Measurements from ENCODE around the gene SLAMF9.

The SLAMF9 gene

GRCh38 chr1:159919236-159919865 is 34.7 kb downstream of the SLAMF9 start:
- Histone ChIP-seq H3K27me3 (ENCODE audit: low read depth, low read length) (no peaks in the 10 kb centered on the region), H4K20me1 (ENCODE audit: insufficient read depth, low read length) (peaks cover 88% of the 10 kb centered on the region), H3K4me2 (ENCODE audit: low read length) (no peak overlapping the region), H3K4me3 (ENCODE audit: low read length) (no peak overlapping the region), H3K9me3 (ENCODE audit: insufficient read depth, low read length) (no peaks in the 10 kb centered on the region), H2AFZ (ENCODE audit: low read depth, low read length) (no peak overlapping the region), H3K4me1 (ENCODE audit: low read length) (peaks cover 25% of the 10 kb centered on the region), H3K36me3 (replicated peaks; ENCODE audit: low read depth, low read length) (peaks cover 76% of the 10 kb centered on the region), H3K27ac (ENCODE audit: low read length) (peak overlapping the region; percentile 94), H3K9ac (ENCODE audit: low read length) (no peak overlapping the region), H3K79me2 (ENCODE audit: low read length) (peaks cover 66% of the 10 kb centered on the region)
- TF ChIP-seq CTCF (IDR thresholded peaks at IDR 0.05; ENCODE audit: low read depth, low read length) (no peak), EZH2phosphoT487 (IDR thresholded peaks at IDR 0.05; ENCODE audit: low read depth) (no peak)

GRCh38 chr1:159918352-159919200 is 35.5 kb downstream of the SLAMF9 start:
- Histone ChIP-seq H3K4me3 (ENCODE audit: low read length) (no peak overlapping the region), H3K4me2 (ENCODE audit: low read length) (no peak overlapping the region), H2AFZ (ENCODE audit: low read depth, low read length) (no peak overlapping the region), H3K9me3 (ENCODE audit: insufficient read depth, low read length) (no peaks in the 10 kb centered on the region), H3K9ac (ENCODE audit: low read length) (no peak overlapping the region), H3K36me3 (replicated peaks; ENCODE audit: low read depth, low read length) (peaks cover 69% of the 10 kb centered on the region), H3K79me2 (ENCODE audit: low read length) (peaks cover 58% of the 10 kb centered on the region), H3K27me3 (ENCODE audit: low read depth, low read length) (no peaks in the 10 kb centered on the region), H3K27ac (ENCODE audit: low read length) (no peak overlapping the region), H3K4me1 (ENCODE audit: low read length) (peaks cover 25% of the 10 kb centered on the region), H4K20me1 (ENCODE audit: insufficient read depth, low read length) (peaks cover 83% of the 10 kb centered on the region)
- TF ChIP-seq EZH2phosphoT487 (IDR thresholded peaks at IDR 0.05; ENCODE audit: low read depth) = no peak
- TF ChIP-seq CTCF (IDR thresholded peaks at IDR 0.05; ENCODE audit: low read depth, low read length) = no peak

GRCh38 chr1:159917533-159918351 is 36.3 kb downstream of the SLAMF9 start:
- H2AFZ ChIP-seq (ENCODE audit: low read depth, low read length) = no peak overlapping the region
- TF ChIP-seq CTCF (IDR thresholded peaks at IDR 0.05; ENCODE audit: low read depth, low read length) (no peak), EZH2phosphoT487 (IDR thresholded peaks at IDR 0.05; ENCODE audit: low read depth) (no peak)
- H3K4me1 ChIP-seq (ENCODE audit: low read length) = peaks cover 25% of the 10 kb centered on the region
- peaks cover 78% of the 10 kb centered on the region for H4K20me1 ChIP-seq (ENCODE audit: insufficient read depth, low read length)
- no peak overlapping the region for H3K9ac ChIP-seq (ENCODE audit: low read length)
- no peak overlapping the region for H3K4me3 ChIP-seq (ENCODE audit: low read length)
- H3K27me3 ChIP-seq (ENCODE audit: low read depth, low read length) = no peaks in the 10 kb centered on the region
- H3K4me2 ChIP-seq (ENCODE audit: low read length) = no peak overlapping the region
- H3K79me2 ChIP-seq (ENCODE audit: low read length) = peaks cover 49% of the 10 kb centered on the region
- H3K9me3 ChIP-seq (ENCODE audit: insufficient read depth, low read length) = no peaks in the 10 kb centered on the region
- peaks cover 60% of the 10 kb centered on the region for H3K36me3 ChIP-seq (replicated peaks; ENCODE audit: low read depth, low read length)
- no peak overlapping the region for H3K27ac ChIP-seq (ENCODE audit: low read length)

Measured in OCI-LY3 (cell line).